ENCODE measurements around the gene KCNG2. TPM values are rescaled to one million over a fixed set of nuclear protein-coding genes. Genes with fewer than 3 reads are reported as not detected.

Gene KCNG2
- total RNA-seq, 2 donors from 2014 or later: not detected

GRCh38 chr18:79846936-79847557 is 49.3 kb downstream of the KCNG2 start:
- peaks cover 4 to 14% of the 10 kb centered on the region in 2 donors for H3K9me3 ChIP-seq
- DNase-seq (ENCODE audit: low spot score): no peak
- no peak for TF ChIP-seq CTCF (IDR thresholded peaks at IDR 0.05)

GRCh38 chr18:79847606-79848293 is 50.0 kb downstream of the KCNG2 start:
- Histone ChIP-seq H3K9me3 (peaks cover 3 to 7% of the 10 kb centered on the region in 2 donors), H3K36me3 (no peaks in the 10 kb centered on the region), H3K4me3 (no peak overlapping the region), H3K27me3 (no peaks in the 10 kb centered on the region), H3K27ac (no peak overlapping the region), H3K4me1 (no peaks in the 10 kb centered on the region)
- no peak for DNase-seq (ENCODE audit: low spot score)
- no peak for TF ChIP-seq CTCF (IDR thresholded peaks at IDR 0.05)

More at GRCh38 chr18:79846936-79847557, 49.3 kb downstream of the KCNG2 start:
- Histone ChIP-seq H3K27me3 (no peaks in the 10 kb centered on the region), H3K27ac (no peak overlapping the region), H3K36me3 (no peaks in the 10 kb centered on the region), H3K4me1 (no peaks in the 10 kb centered on the region), H3K4me3 (no peak overlapping the region)

GRCh38 chr18:79848294-79848578 is 50.5 kb downstream of the KCNG2 start:
- no peak overlapping the region for H3K4me3 ChIP-seq
- peaks cover 0 to 2% of the 10 kb centered on the region in 2 donors for H3K9me3 ChIP-seq
- no peak overlapping the region for H3K27ac ChIP-seq
- no peaks in the 10 kb centered on the region for H3K4me1 ChIP-seq
- H3K36me3 ChIP-seq: no peaks in the 10 kb centered on the region
- H3K27me3 ChIP-seq: no peaks in the 10 kb centered on the region
- no peak for TF ChIP-seq CTCF (IDR thresholded peaks at IDR 0.05)
- no peak for DNase-seq (ENCODE audit: low spot score)

- Histone ChIP-seq H3K9me3 (no peaks in the 10 kb centered on the region), H3K27ac (no peak overlapping the region), H3K4me1 (no peaks in the 10 kb centered on the region), H3K36me3 (no peaks in the 10 kb centered on the region), H3K4me3 (no peak overlapping the region), H3K27me3 (no peaks in the 10 kb centered on the region)
- DNase-seq (ENCODE audit: low spot score): peak; percentile 32
- TF ChIP-seq CTCF (IDR thresholded peaks at IDR 0.05): no peak
Measured at GRCh38 chr18:79848579-79849327, 51.0 kb downstream of the KCNG2 start.

- Histone ChIP-seq H3K9me3 (no peaks in the 10 kb centered on the region), H3K4me3 (no peak overlapping the region), H3K27ac (no peak overlapping the region), H3K36me3 (no peaks in the 10 kb centered on the region), H3K4me1 (no peaks in the 10 kb centered on the region), H3K27me3 (no peaks in the 10 kb centered on the region)
- no peak for TF ChIP-seq CTCF (IDR thresholded peaks at IDR 0.05)
- DNase-seq (ENCODE audit: low spot score): peak; percentile 34
Measured at GRCh38 chr18:79849328-79850207, 51.8 kb downstream of the KCNG2 start.
